GM12878 (cell line): ENCODE measurements around the gene NFIX. TPM values are rescaled to one million over a fixed set of nuclear protein-coding genes. Genes with fewer than 3 reads are reported as not detected.

Experiments
- HSF1 ChIP-seq: fragments of 150-350 bp; IDR thresholded peaks from 2 replicates; pipeline ENCODE4 v1.6.1; 2014; ENCODE audit warnings: mild to moderate bottlenecking, low read depth, low read length
- JUNB ChIP-seq: IDR thresholded peaks from 2 replicates; pipeline ENCODE4 v1.6.1; 2016; ENCODE audit warnings: antibody characterized with exemption, mild to moderate bottlenecking
- ZNF592 ChIP-seq: fragments of 450-650 bp; IDR thresholded peaks from 2 replicates; pipeline ENCODE4 v1.6.1; 2017; ENCODE audit warnings: mild to moderate bottlenecking, moderate library complexity
- polyA plus RNA-seq, 11 experiments: library from polyadenylated mRNA; depleted of rRNA in 4 of 11; unstranded in 6 of 11; stranded (reverse) in 5 of 11; fragments of >200 nt; fragmentation: Nextera tagmentation in 4 of 11; fragmentation: Illumina TruSeq in 1 of 11; extraction: Ambion mirVana in 4 of 11; extraction: Trizol in 1 of 11; gene quantifications; 1 replicate in 1 of 11; 2 replicates in 10 of 11; pipeline versions ENCODE4 v1.2.1 to v1.2.3, GENCODE V29; 2011 to 2016; ENCODE audit warnings: inconsistent platforms in 2 of 11, missing spikeins in 2 of 11, low read depth in 1 of 11
- total RNA-seq, 4 experiments: library from RNA; depleted of rRNA in 3 of 4; stranded (reverse); fragments of >200 nt in 3 of 4; fragmentation: Illumina TruSeq in 1 of 4; extraction: Trizol in 1 of 4; gene quantifications; 2 replicates each; pipeline versions ENCODE4 v1.2.1 to v1.2.3, GENCODE V29; 2013 to 2021

NFIX gene
- total and polyA plus RNA-seq, 10 of the 15 experiments (the other 5 are each of a cell fraction or from before 2014, with no cell fraction given): 0.02 to 2.2 (median 0.28) TPM

- no peak for TF ChIP-seq HSF1
- no peak for TF ChIP-seq JUNB
- TF ChIP-seq ZNF592: no peak
Observed at GRCh38 chr19:13068085-13068846, 73.0 kb downstream of the NFIX start (continued).
